HUES48 (cell line): ENCODE data around the gene TRMT2A.

Experiments
- H3K27ac ChIP-seq: one replicate; pipeline ENCODE4 v1.7.0; 2013; ENCODE audit warnings: low read depth, low read length, inconsistent platforms
- H3K27me3 ChIP-seq: 2 replicates; pipeline ENCODE4 v1.6.1; 2013; ENCODE audit warnings: mild to moderate bottlenecking, low read length; ENCODE audit not compliant: control insufficient read depth, insufficient read depth
- H3K36me3 ChIP-seq: 2 replicates; pipeline ENCODE4 v1.6.1; 2013; ENCODE audit warnings: low read length; ENCODE audit not compliant: control insufficient read depth, insufficient read depth
- H3K4me1 ChIP-seq: 2 replicates; pipeline ENCODE4 v1.6.1; 2013; ENCODE audit warnings: mild to moderate bottlenecking, low read length; ENCODE audit not compliant: control insufficient read depth, insufficient read depth
- H3K4me3 ChIP-seq: 2 replicates; pipeline ENCODE4 v1.5.1; 2013; ENCODE audit warnings: mild to moderate bottlenecking, low read depth, low read length
- H3K9ac ChIP-seq: 2 replicates; pipeline ENCODE4 v1.6.1; 2013; ENCODE audit warnings: mild to moderate bottlenecking, low read depth, low read length, moderate library complexity
- H3K9me3 ChIP-seq: 2 replicates; pipeline ENCODE4 v1.6.1; 2013; ENCODE audit warnings: low read length; ENCODE audit not compliant: control insufficient read depth, insufficient read depth

Gene TRMT2A

DNA sequence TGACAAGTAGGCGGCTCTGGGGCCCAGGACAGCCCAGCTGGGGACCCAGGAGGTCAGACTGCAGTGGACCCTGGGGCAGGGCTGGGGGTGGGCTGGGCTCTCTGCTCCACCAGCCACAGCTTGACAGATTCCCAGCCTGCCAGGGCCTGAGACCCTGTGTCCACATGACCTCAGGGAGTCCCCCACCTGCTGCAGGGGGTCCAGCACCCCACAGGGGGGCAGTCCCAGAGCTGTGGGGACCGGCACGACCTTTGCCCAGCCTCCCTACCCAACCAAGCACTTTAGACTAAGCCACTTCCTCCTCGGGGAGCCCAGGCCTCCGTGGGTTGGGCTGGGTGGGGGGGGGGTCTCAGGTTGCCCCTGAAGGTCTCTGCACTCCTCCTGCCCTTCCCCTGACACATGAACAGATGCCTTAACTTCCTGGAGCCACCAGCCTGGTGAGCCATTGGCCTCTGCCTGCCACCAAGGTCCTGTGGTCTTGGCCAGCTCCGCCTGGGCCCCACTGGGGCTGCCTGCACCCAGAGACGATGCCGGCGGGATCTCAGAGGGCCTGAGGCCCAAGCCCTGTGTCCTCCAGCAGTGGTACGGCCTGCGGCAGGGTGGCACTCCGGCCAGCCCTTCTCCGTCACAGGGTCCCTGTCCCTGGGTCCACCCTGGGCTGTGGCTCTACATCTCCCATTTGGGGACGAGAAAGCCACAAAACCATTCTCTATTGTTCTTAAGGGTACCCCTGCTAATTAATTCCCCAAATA, 30.4 kb upstream of the TRMT2A start:
- H3K4me1 ChIP-seq = no peaks in the 10 kb centered on the region
- no peaks in the 10 kb centered on the region for H3K9me3 ChIP-seq
- H3K4me3 ChIP-seq = no peak overlapping the region
- H3K27me3 ChIP-seq = no peaks in the 10 kb centered on the region
- H3K27ac ChIP-seq = no peak overlapping the region
- H3K9ac ChIP-seq = no peak overlapping the region
- no peaks in the 10 kb centered on the region for H3K36me3 ChIP-seq

DNA sequence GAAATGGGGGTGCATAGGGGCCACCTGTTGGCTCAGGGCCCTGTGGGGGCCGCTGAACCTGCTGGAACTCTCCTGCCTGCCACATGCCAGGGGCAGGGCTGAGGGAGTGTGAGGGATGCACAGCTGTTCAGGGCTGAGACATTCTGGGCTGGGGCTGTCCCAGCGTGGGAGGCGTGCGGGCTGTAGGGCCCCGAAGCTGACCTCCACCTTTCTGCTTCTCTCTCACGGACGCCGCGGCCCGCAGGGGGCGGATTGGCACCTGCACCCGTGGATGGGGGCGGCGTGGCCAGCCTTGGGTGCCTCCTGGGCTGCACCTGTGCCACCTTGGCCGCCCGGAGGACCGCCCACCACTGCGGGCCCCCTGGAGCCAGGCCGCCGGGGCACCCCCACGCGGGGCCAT, 29.8 kb upstream of the TRMT2A start:
- H3K36me3 ChIP-seq = 0 out of 2 replicates have a peak, but pooled peaks cover 2% of the 10 kb centered on the region
- H3K27me3 ChIP-seq = no peaks in the 10 kb centered on the region
- no peaks in the 10 kb centered on the region for H3K4me1 ChIP-seq
- no peak overlapping the region for H3K4me3 ChIP-seq
- no peak overlapping the region for H3K9ac ChIP-seq
- H3K27ac ChIP-seq = no peak overlapping the region
- no peaks in the 10 kb centered on the region for H3K9me3 ChIP-seq

DNA sequence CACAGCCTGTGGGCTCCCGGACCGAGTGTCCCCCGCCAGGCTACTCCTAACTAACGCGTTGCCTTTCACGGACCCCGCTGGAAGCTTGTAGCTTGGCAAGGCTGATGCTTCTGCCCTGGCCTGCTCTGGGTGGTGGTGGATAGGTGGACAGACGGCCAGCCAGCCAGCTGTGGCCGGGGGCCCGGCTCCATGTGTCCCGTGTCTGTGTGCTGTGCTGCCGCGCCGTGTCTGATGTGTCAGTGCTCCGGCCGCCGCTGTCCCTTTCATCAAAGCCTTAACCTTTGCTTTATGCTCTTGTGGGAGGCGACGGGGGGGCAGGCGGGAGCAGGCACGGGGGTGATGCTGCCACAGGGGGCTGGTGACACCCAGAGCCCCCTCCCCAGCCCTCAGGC, 28.8 kb upstream of the TRMT2A start:
- Histone ChIP-seq H3K4me1 (no peaks in the 10 kb centered on the region), H3K36me3 (peaks cover 2% of the 10 kb centered on the region; the same call in 1 of the 2 replicates), H3K9me3 (no peaks in the 10 kb centered on the region), H3K4me3 (no peak overlapping the region), H3K27ac (no peak overlapping the region), H3K27me3 (no peaks in the 10 kb centered on the region), H3K9ac (no peak overlapping the region)

DNA sequence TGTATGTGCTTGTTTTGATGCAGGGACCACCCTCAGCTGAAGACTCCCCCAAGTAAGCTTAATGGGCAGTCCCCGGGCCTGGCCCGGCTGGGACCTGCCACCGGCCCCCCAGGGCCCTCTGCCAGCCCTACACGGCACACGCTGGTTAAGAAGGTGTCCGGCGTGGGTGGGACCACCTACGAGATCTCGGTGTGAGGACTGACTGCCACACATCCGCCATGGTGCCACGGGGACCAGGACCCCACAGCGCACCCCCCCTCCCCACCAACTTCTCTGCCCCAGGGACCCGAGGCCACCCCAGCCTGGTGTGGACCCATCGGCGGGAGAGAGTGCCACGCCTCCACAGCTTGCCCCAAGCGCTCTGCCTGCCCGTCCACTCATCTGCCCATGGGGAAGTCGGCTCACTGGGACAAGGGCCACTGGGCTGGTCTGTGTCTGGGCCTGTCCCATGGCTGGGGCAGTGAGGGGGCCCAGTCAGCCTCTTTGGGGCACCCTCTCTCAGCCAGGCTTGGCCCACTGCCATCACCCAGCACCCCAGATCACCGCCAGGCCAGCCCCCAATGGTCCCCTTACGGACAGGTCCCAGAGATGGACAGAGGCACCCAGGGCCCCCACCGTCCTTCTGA, 28.3 kb upstream of the TRMT2A start:
- no peak overlapping the region for H3K9ac ChIP-seq
- H3K9me3 ChIP-seq = no peaks in the 10 kb centered on the region
- H3K36me3 ChIP-seq = peaks cover 2% of the 10 kb centered on the region; the same call in 1 of the 2 replicates
- H3K4me3 ChIP-seq = no peak overlapping the region
- H3K27ac ChIP-seq = no peak overlapping the region
- no peaks in the 10 kb centered on the region for H3K4me1 ChIP-seq
- H3K27me3 ChIP-seq = no peaks in the 10 kb centered on the region

DNA sequence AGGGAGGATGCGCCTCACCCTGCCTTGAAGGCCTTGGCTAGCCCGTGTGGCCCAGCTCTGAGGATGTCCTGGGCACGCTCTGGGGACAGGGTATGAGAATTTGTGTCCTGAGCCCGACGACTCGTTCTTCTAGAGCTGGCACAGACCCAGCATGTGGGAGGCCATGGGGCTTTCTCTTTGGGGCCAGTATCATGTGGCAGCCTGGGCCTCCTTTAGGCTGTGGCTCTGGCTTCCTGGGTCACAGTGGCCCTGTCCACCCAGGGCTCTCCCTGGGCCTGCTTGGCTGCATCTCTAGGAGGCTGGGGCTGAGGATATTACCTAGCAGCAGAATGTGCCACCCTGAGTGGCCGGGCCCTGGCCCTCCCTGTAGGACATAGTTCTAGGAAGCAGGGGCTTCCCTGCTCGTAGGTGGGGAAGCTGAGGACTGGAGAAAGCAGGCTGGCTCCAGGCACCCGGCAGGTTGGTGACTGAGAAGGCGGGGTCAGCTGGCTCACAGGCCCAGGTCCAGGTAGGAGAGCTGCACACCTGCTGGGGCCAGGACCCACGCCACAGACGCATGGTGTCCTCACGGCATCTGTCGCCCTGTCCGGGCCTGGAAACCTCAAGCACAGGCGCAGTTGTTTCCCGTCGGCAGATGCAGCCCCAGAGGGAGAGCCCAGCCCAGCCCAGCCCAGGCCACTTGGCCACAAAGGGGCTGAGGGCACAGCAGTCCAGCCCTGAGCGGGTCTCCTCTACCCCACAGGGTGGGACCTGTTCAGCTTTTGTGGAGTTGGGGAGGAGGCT, 27.0 kb upstream of the TRMT2A start:
- Histone ChIP-seq H3K27me3 (no peaks in the 10 kb centered on the region), H3K27ac (no peak overlapping the region), H3K4me1 (no peaks in the 10 kb centered on the region), H3K9me3 (no peaks in the 10 kb centered on the region), H3K4me3 (no peak overlapping the region), H3K36me3 (peaks cover 10% of the 10 kb centered on the region; the same call in 1 of the 2 replicates), H3K9ac (no peak overlapping the region)

DNA sequence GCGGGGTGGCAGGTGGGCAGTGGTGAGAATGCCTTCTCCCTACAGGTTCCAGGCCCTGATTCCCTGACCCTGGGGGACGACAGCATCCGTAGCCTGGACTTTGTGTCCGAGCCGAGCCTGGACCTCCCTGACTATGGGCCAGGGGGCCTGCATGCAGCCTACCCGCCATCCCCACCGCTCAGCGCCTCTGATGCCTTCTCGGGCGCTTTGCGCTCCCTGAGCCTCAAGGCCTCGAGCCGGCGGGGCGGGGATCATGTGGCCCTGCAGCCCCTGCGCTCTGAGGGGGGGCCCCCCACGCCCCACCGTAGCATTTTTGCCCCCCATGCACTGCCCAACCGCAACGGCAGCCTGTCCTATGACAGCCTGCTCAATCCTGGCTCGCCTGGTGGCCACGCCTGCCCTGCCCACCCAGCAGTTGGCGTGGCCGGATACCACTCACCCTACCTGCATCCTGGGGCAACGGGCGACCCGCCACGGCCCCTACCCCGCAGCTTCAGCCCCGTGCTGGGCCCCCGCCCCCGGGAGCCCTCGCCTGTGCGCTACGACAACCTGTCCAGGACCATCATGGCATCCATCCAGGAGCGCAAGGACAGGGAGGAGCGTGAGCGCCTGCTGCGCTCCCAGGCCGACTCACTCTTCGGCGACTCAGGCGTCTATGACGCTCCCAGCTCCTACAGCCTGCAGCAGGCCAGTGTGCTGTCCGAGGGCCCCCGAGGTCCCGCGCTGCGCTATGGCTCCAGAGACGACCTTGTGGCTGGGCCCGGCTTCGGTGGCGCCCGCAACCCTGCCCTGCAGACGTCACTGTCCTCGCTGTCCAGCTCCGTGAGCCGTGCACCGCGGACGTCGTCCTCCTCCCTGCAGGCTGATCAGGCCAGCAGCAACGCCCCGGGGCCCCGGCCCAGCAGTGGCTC, 25.9 kb upstream of the TRMT2A start:
- H3K4me3 ChIP-seq = no peak overlapping the region
- no peaks in the 10 kb centered on the region for H3K9me3 ChIP-seq
- no peak overlapping the region for H3K9ac ChIP-seq
- H3K27ac ChIP-seq = no peak overlapping the region
- no peaks in the 10 kb centered on the region for H3K4me1 ChIP-seq
- peaks cover 10% of the 10 kb centered on the region; the same call in 1 of the 2 replicates for H3K36me3 ChIP-seq
- no peaks in the 10 kb centered on the region for H3K27me3 ChIP-seq

DNA sequence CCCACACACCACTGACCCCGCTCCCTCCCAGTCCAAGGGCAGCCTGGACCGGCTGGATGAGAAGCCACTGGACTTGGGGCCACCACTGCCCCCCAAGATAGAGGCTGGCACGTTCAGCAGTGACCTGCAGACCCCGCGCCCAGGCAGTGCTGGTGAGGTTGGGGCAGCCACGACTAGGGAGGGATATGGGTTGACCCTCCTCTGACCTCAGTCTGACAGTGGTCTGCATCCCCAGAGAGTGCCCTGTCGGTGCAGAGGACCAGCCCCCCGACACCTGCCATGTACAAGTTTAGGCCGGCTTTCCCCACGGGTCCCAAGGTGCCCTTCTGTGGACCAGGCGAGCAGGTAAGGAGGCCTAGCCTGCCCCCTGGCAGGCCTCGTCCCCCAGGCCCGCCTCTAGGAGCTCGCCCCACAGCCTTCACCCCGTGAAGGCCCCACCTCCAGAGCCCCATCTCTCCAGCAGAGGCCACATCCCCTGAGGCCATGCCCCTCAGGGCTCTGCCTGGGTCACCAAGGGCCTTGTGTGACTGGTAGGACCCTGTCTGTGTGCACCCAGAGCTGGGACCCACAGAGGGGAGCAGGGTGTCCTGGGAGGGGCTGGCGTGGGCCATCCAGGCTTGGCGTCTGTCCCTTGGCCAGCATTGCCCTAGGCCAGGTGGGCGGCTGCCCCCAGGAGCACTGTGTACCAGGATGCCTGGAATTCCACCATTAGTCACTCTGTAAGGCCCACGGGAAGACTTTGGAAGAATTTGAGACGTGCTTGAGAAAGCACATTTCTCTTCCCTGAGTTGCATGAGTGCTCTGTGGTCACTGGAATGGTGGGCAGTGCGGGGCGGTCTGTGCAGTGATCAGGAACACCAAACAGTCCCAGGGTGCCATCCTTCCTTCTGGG, 24.4 kb upstream of the TRMT2A start:
- no peak overlapping the region for H3K9ac ChIP-seq
- H3K27ac ChIP-seq = no peak overlapping the region
- H3K4me3 ChIP-seq = no peak overlapping the region
- H3K9me3 ChIP-seq = no peaks in the 10 kb centered on the region
- H3K27me3 ChIP-seq = no peaks in the 10 kb centered on the region
- peaks cover 10% of the 10 kb centered on the region; the same call in 1 of the 2 replicates for H3K36me3 ChIP-seq
- H3K4me1 ChIP-seq = no peaks in the 10 kb centered on the region

DNA sequence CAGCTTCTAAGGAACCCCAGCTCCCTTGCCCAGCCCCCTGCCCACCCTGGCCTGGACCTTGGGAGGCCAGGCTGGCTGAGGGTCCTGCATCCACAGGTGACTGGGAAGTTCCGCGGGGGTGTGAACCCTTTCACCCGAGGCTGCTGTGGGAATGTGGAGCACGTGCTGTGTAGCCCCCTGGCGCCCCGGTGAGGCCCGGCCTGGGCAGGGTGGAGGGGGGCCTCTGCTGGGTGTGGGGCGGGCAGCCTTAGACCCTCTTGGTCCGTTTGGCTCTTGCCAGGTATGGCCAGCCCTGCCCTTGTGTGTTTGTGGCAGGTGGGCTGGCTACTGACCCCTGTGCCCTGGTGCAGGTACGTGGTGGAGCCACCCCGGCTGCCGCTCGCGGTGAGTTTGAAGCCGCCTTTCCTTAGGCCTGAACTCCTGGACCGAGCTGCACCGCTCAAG, 23.5 kb upstream of the TRMT2A start:
- H3K9me3 ChIP-seq = no peaks in the 10 kb centered on the region
- no peak overlapping the region for H3K27ac ChIP-seq
- no peaks in the 10 kb centered on the region for H3K27me3 ChIP-seq
- H3K36me3 ChIP-seq = peaks cover 10% of the 10 kb centered on the region; the same call in 1 of the 2 replicates
- no peaks in the 10 kb centered on the region for H3K4me1 ChIP-seq
- H3K4me3 ChIP-seq = no peak overlapping the region
- no peak overlapping the region for H3K9ac ChIP-seq

DNA sequence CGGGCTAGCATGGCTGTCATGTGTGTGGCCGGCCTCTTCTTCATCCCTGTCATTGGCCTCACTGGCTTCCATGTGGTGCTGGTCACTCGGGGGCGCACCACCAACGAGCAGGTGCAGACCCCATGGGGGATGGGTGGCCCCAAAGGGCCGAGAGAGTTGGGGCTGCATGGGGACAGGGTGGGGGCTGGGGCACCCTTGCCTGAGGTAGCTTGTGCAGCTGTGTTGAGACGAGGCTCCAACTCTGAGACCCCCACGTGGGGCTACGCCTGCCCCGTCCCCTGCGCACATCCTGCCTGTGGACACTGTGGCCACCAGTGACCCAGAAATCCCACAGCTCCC, 23.1 kb upstream of the TRMT2A start:
- no peak overlapping the region for H3K9ac ChIP-seq
- H3K36me3 ChIP-seq = peaks cover 10% of the 10 kb centered on the region; the same call in 1 of the 2 replicates
- H3K27ac ChIP-seq = no peak overlapping the region
- H3K9me3 ChIP-seq = no peaks in the 10 kb centered on the region
- no peaks in the 10 kb centered on the region for H3K27me3 ChIP-seq
- H3K4me1 ChIP-seq = no peaks in the 10 kb centered on the region
- no peak overlapping the region for H3K4me3 ChIP-seq
